GM18861 (cell line): ENCODE results near the gene IL37.
"Not testable (repeated sequence)": the region's sequence is repeated elsewhere in the genome, so short reads cannot be mapped to it uniquely, and the experiment has no call there.

Experiments
- ATAC-seq: cut with Tn5 transposase; IDR thresholded peaks from one replicate; pipeline ENCODE4 v1.9.1; 2021; ENCODE audit not compliant: unreplicated experiment

IL37 gene

DNA sequence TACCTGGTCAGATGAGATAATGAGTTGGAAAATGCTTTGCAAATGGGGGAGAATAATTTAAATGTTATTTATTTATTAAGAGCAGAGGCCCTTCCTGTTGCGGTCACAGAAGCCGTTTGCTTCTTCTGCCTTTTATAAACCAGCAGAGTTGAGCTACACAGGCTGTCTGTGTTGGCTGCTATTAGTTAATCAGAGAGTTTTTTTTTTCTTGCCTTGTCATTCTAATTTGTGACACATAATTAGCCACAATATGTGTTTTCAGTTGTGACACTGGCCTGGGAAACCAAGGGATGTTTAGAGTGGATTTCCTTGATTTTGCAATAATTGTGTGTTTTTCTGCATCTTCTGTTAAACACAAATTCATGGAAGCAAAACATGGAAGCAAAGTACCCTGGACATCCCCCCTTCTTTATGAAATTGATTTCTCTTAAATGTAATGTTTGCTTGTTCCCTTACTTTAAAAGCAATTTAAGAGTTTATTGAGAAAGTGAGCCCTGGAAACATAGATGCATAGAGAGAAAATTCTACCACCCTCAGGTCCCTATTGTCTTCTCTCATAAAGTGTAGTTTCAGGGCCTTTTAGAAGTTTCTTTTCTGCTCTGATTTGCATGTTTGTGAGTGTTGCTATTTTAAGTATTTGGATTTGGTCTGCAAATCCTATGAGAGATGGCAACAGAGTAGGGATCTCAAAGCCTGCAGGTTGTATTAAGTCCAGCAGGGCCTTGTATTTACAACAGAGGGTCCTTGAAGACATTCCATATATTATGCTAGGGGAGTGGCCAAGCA, 22.8 kb upstream of the IL37 start:
- no peak for ATAC-seq

DNA sequence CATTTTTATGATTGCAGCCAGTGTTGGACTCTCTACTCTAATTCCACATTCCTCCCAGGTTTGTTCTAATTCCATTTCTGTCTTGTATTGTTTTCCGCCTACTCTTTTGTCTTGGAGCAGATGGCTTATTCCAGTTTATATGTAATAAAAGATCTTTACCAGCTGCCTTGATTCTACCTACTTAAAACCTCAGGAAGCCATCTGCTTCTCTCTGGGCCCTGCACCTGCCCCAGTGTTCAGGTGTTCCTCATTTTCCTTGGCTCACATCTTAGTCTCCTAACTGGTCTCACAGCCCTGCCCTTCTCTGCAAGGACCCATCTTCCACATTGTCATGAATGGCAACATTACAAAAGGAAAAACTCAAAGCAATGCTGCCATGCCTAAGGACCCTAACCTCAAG, 21.0 kb upstream of the IL37 start:
- ATAC-seq, result no peak

DNA sequence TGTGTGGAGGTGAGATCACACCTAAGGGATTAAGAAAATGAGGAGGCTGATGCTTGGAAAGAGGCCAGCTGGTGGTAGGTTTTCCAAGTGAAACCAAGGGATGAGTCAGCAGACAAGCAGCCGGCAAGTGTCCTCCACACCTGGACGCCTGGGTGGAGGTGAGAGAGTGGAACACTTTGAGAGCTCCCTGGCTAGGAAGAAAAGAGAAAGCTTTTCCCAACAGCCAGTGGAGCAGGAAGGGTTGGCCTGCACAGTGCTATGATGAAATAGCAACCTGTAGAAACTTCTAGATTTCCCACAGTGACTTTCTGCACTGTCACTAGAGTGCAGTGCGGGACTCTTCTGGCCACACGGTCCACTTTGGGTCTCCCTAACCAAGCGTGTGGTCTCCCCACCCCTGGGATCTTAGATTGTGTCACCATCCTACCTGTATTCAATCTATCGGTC, 19.6 kb upstream of the IL37 start:
- no peak for ATAC-seq

DNA sequence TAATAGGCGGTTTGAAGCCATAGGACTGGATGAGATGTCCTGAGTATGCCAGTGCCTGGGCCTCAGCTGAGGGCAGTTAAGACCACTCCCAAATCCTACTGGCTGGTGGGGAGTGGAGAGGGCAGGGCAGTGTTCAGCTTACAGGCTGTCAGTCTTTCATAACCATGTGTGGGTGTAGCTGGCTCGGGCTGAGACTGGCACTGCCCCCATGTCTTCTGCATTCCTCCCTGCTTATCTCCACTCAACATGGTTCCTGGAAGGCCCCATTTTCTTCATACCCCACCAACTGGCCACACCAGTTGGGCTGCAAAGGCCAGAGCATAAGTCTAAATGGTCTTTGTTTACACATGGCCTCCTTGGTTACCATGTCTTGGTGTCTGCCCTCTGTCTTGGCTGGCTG, 17.2 kb upstream of the IL37 start:
- no peak for ATAC-seq

DNA sequence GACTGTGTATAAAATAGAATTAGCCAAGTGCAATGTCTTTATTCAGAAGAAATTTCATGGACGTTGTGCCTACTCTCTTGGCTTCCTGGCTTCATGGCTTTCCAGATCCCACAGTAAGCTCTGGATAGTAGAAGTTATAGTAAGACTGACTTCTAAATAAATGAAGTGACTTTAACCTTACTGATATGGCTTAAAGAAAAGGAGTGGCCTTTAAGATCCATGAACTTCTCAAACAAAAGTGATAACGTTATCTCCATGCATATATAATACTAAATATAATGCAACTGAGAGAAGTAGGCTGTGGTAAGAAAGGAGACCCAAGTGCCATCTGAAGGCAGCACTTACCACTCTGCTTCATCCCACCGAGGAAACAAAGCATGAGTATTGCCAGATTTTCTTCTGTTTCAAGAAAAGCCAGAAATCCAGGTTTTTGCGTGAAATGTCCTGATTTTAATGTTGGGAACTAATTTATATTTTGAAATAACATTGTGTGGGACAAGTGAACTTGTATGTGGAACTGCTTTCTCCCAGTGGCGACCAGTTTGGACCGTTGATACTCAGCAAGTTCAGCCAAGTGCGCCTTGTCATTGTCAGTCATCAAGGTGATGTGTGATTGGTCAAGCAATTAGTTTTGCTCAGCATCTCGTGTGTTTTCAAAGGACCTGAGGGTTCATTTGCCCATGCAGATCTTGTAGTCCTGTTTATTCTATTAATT, 13.9 kb upstream of the IL37 start:
- no peak for ATAC-seq

DNA sequence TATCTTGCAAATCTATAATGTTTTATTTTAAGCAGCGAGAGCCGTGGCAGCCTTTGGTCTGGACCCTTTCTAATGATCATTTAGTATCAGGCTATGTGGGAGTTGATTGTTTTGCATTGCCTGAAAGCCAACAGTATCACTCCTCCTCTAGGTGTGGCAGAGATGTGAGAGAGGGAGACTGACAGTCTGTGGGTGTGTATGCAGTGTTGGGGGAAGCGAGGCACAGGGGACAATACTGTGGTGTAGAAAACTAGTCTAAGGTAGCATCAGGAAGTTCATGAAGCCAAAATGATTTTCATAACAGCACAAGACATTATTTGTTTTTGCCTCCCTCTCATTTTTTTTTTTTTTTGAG, 13.4 kb upstream of the IL37 start:
- ATAC-seq, result no peak

DNA sequence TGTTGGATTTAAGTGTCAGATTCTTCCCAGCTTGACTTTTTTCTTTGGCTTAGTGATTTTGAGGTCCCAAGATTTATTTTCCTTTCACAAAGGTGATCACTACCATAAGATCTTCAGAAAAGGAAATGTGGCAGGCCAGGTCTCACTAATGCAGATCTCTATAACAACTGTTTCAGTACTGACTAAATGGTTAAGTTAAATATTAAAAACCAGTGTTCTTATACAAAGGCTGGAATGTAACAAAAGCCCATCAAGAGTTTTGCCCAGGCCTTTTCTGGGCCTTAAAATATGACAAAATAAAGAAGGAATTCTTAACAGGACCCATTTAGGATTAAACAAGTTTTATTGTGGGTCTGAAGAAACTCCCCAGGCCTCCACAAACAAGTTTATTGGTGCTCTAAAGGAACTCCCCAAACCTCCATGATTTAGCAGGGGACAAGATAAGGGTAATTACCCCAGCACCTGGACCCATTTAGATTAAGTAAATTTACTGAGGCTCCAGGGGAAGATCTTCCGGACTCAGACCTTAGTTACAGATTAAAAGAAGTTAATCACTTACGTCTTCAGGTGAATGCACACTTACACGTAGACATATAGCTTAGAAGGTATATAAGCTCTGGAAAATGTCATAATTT, 9.4 kb upstream of the IL37 start:
- ATAC-seq, result not testable (repeated sequence)

DNA sequence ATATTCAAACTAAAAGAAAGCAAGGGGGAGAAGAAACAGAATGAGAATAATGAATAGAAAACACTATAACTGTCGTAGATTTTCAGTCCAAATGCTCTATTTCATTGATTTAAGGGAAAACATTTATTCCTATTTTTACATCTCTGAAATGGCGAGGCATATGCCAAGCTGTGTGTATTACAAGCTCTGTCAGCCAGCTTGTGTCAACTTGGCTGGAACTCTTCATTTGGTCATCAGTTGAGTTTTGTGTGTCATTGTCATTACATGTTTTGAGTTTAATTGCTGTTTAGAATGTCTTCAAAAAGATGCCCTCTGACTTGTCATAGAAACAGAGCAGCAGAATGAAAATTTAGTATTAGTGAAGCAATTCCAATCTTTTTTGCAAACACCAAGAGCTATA, 8.1 kb upstream of the IL37 start:
- no peak for ATAC-seq

DNA sequence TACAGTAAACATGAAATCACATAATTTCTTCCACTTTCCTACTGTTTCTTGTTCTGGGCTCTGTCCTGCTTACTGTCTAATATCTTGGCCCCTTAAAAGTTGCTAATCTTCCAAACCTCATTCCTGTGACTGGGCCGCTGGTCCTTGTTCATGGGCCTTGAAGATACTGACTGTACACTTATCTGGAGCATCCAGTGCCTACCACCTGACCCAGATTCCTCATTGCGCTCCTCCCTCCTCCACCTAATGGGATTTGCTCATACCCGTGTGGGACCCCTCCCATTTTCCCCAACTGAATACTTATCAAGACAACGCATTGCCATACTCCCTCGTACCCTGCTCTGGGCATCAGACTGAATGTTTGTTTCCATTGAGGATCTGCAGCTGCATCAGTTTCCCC, 6.1 kb upstream of the IL37 start:
- no peak for ATAC-seq

DNA sequence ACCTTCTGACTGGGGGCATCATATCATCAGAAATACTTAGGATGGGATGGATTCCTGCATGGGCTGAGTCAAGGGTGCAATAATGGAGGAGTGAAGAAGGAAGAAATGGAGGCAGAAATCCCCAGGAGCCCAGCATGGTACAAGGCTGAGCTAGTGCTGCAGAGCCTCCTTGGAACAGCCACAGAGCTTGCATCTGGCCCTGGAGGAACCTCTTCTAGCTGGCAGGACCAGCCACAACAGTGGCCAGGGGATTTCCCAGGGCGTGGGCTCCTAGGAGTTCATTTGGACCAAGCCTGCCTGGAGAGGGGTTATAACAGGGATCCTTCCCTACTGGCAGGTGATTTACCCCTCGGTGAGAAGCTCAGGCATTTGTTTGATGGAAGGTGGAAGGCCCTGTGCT, 4.7 kb upstream of the IL37 start:
- ATAC-seq, result no peak

DNA sequence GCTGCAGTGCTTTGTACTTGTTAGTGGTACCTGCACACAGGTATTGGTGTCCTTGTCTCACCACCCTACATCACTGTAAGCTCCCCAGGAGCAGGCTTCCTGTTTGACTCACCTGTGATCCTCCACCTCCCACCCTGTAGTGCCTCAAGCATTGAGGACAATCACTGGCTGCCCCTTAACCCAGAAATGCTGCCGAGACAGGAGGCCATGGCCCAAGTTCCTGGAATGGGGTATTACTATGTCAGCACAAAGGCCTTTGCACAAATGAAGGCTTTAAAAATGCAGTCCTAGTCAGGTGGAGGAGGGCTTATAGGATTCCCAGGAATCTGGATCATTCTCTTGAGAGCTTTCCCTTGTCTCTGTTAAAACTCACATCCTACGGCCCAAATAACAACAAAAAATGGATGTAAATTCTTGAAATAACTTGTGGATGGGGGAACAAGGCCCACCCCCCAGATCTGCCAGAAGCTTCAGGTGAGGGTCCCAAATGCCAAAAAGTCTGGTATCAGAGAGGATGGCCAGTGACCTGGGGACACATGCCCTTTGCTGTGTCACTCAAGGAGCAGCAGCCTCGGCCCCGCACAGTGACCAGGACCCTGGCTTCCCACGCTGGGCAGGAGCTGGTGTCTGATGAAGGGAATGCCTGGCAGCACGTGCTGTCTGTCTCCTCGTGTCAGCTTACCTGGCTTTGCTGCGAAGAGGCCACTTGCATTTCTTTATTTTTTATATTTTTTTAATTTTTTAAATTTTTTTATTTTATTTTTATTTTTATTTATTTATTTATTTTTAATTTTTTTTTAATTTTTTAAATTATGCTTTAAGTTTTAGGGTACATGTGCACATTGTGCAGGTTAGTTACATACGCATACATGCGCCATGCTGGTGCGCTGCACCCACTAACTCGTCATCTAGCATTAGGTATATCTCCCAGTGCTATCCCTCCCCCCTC, 3.7 kb upstream of the IL37 start:
- no peak for ATAC-seq

DNA sequence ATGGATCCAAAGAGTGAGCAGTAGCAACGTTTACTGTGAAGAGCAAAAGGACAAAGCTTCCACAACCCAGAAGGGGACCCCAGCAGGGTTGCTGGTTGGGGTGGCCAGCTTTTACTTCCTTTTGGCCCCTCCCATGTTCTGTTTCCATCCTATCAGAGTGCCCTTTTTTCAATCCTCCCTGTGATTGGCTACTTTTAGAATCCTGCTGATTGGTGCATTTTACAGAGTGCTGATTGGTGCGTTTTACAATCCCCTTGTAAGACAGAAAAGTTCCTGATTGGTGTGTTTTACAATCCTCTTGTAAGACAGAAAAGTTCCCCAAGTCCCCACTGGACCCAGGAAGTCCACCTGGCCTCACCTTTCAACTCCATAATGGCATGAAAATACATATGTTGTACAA, 2.4 kb upstream of the IL37 start:
- ATAC-seq, result not testable (repeated sequence)

DNA sequence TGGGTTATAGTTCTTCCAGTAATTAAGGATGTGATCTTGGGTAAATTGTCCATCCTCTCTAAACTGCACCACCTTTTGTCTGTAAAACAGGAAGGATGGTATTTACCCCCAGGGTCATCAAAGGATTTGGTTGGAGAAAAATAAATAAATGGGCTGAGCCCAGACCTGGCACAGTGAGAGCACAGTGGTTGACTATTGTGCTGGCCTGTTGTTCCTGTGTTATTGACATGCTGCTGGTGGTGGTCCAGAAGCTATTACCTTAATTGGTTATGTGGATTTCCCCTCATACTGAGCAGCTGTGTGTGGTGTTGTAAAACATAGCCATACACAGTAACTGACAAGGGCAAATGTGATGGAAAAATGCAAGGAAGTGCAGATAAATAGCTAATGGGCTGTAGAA, 746 bp upstream of the IL37 start:
- no peak for ATAC-seq

DNA sequence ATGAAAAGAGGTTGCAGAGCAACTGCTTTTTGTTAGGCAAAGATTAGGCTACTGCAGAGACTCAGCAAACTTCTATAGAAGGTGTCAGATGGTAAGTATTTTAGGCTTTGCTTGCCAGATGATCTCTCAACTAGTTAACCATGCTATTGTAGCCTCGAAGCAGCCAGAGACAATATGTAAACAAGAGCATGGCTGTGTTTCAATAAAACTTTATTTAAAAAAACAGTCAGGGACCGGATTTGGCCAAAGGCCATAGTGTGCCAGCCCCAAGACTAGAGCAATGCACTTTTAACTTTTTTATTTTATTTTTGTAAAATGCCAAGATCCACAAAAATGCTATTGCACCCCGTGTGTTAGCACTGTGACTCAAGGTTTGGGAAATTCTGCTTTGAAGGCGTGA, 1.4 kb downstream of the IL37 start:
- no peak for ATAC-seq

DNA sequence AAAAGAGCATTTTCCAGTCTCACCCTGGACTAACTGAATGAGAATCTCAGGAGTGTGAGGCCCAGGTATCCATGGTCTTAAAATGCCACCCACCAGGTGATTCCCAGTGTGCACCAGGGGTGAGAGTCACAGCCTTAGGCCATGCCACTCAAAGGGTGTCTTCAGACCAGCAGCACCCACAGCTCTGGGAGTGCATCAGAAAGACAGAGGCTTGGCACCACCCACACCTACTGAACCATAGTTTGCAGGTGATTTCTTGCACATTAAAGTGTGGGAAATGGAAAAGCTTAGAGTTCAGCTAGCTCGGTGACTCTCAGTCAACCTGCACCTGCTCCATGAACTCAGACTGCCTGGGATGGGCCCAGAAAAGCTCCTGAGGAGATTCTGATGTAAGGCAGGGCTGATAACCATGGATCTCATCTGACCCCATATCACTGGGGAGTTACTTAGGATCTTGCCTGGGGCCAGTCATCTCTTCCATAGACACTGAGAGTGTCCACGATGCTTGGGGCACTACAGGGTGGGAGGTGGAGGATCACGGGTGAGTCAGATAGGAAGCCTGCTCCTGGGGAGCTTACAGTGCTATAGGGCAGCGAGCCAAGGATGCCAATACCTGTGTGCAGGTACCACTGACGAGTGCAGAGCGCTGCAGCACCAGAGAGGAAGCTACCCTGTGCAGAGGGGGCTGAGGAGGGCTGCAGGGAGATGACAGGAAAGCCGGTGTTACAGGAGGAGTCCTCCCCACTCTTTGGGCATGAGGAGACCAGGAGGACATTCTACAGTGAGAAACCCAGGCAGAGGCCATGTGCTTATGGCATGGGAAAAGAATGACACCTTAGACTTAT, 4.6 kb downstream of the IL37 start:
- no peak for ATAC-seq

DNA sequence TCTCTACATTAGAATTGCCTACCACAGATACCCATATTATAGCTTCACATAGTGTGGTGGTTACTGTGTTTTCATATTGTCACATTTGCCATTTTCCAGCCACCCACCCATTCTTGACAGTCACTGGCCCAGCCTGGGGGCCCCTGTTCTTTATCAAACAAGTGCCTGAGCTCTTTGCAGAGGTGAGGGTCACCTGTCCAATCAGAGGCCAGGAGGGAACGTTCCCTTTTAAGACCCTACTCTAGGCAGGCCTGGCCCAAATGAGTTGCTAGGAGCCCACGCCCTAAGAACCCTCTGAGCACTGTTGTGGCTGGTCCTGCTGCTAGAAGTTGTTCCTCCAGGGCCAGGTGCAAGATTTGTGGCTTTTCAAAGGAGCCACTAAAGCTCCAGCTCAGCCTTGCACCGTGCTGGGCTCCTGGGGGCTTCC, 5.2 kb downstream of the IL37 start:
- ATAC-seq, result no peak

DNA sequence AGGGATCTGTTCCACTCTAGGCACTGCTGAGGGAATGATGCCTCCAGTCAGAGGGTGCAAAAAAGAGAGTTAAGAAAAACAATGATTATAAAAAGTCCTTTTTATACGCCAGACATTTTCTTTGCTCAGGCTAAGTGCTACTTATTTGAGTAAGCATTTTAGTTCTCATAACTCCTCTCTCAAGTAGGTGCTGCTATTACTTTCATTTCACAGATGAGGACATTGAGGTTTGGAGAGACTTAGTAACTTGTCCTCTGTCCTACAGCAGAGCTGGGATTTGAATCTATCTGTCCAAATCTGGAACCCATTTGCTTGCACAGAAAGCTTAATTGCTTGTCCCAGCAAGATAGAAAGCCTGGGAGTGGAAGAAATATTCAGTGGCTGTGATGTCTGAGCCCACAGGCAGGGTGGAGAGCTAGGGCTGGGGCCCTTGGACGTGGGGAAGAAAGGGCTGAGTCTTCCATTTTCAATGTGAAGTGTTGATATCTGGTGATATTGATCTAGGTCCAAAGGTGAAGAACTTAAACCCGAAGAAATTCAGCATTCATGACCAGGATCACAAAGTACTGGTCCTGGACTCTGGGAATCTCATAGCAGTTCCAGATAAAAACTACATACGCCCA, 5.8 kb downstream of the IL37 start:
- ATAC-seq, result no peak

DNA sequence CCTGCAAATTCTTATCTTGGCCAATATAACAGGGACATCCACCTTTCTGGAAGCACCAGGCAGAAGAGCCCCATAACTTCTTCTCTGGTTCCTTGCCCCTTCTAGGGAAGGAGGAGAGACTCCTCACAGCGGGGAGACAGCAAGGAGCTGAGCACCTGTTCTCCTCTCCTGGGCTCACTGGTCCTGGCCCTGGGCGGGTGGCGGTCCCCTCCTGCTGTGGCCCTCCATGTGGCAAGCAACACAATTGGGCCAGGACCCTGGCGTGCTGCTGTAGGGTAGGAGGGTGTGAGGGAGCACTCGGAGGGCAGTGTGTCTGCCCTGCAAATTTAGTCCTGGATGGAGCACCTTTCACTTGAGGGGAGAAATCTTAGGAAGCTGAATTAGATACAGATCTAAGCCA, 6.9 kb downstream of the IL37 start:
- ATAC-seq, result no peak

DNA sequence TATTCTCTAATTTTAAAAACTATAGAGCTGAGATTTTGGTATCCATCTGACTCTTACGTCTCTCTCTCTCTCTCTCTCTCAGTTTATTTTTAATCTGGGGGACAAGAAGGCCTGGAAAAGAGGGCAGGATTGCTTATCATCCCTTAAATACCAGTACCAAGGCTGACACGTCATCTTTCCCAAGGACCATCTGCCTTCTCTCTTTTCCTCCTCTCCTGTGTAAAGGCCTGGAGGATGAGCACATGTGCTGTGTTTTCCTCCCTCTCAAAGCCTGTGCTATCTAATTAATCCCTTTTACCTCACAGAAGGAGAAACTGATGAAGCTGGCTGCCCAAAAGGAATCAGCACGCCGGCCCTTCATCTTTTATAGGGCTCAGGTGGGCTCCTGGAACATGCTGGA, 7.3 kb downstream of the IL37 start:
- ATAC-seq, result no peak

DNA sequence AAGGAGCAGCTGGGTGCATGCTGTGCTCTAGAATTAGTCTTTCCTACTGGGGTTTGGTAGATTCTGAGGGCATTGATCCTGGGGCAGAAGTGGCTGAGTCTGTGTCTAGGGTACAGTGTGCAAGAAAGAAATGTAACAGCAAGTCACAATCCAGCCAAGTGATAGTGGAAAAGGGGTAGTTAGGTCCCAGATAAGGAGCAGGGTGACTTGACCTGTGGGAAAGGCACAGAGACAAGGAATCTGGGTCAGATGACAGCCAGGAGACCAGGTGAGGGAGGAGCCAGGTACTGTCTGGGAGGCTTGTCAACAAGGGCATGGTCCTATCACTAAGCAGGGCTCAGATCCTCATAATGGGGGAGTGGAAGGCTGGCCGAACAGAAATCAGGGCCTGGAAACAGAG, 8.1 kb downstream of the IL37 start:
- ATAC-seq, result no peak
